ENCODE results near the gene AGBL5. TPM values are rescaled to one million over a fixed set of nuclear protein-coding genes. Genes with fewer than 3 reads are reported as not detected.

AGBL5 gene
- total and polyA plus RNA-seq, 9 of the 15 experiments (the other 6 are each of a cell fraction or from before 2014, with no cell fraction given) = 3.3 to 52.7 (median 26.2) TPM

GRCh38 chr2:27032495-27033252 is 18.8 kb upstream of the AGBL5 start, which contains the start of gene TMEM214 (continued):
- no peak for TF ChIP-seq ZNF592 (IDR thresholded peaks at IDR 0.05)
- no peak for TF ChIP-seq TFE3 (CRISPR knock-in tag; IDR thresholded peaks at IDR 0.05)
- TF ChIP-seq HES1 (IDR thresholded peaks at IDR 0.05; ENCODE audit: low read depth) = no peak; the same call in 1 of the 2 replicates
- TF ChIP-seq SREBF2 (CRISPR knock-in tag; IDR thresholded peaks at IDR 0.05) = no peak
- TF ChIP-seq NFIC (IDR thresholded peaks at IDR 0.05) = peak; percentile 26; the same call in 1 of the 2 replicates
- no peak; the same call in 1 of the 2 replicates for TF ChIP-seq CHCHD3 (CRISPR knock-in tag; IDR thresholded peaks at IDR 0.05)
- TF ChIP-seq BDP1 (IDR thresholded peaks at IDR 0.05; ENCODE audit: insufficient read depth, insufficient read length) = no peak
- no peak for TF ChIP-seq ZNF274 (IDR thresholded peaks at IDR 0.05; ENCODE audit: borderline replicate concordance, low read depth, low read length)
- peak; percentile 64; the same call in 1 of the 2 replicates for TF ChIP-seq ZNF511 (CRISPR knock-in tag; IDR thresholded peaks at IDR 0.05)
- TF ChIP-seq ZNF175 (CRISPR knock-in tag; IDR thresholded peaks at IDR 0.05; ENCODE audit: low read depth) = 0 out of 2 replicates have a peak, but pooled peaks have one; percentile 61
- no peak for TF ChIP-seq KLF6 (CRISPR knock-in tag; IDR thresholded peaks at IDR 0.05; ENCODE audit: borderline replicate concordance)
- TF ChIP-seq ERF (CRISPR knock-in tag; IDR thresholded peaks at IDR 0.05) = no peak
- TF ChIP-seq SAFB2 (IDR thresholded peaks at IDR 0.05; ENCODE audit: borderline replicate concordance, low read depth, low read length, severe bottlenecking) = no peak
- no peak for TF ChIP-seq HOXB6 (CRISPR knock-in tag; IDR thresholded peaks at IDR 0.05; ENCODE audit: borderline replicate concordance)
- TF ChIP-seq POLR3A (IDR thresholded peaks at IDR 0.05; ENCODE audit: borderline replicate concordance, extremely low read depth, insufficient read depth, insufficient read length) = no peak
- TF ChIP-seq STAT5B (CRISPR knock-in tag; IDR thresholded peaks at IDR 0.05) = no peak
- TF ChIP-seq ILK (tag; IDR thresholded peaks at IDR 0.05; ENCODE audit: borderline replicate concordance, low read depth) = no peak
- TF ChIP-seq ZEB2 (IDR thresholded peaks at IDR 0.05) = no peak
- TF ChIP-seq ZNF695 (CRISPR knock-in tag; IDR thresholded peaks at IDR 0.05) = no peak
- no peak for TF ChIP-seq CC2D1A (IDR thresholded peaks at IDR 0.05)
- TF ChIP-seq MYBL2 (IDR thresholded peaks at IDR 0.05; ENCODE audit: low read depth) = no peak
- no peak for TF ChIP-seq MYBL2 (CRISPR knock-in tag; IDR thresholded peaks at IDR 0.05; ENCODE audit: borderline replicate concordance)
